Parathyroid adenoma (tissue), 2 donors: ENCODE data around the gene PHAX.
"Not testable (repeated sequence)": the region's sequence is repeated elsewhere in the genome, so short reads cannot be mapped to it uniquely, and the experiment has no call there.

Source experiments
- H2AFZ ChIP-seq: fragments of 300-600 bp; sonication (generic); one replicate; pipeline ENCODE4 v1.7.0; 2017; ENCODE audit warnings: antibody characterized with exemption, mild to moderate bottlenecking
- H3K27ac ChIP-seq: fragments of 300-600 bp; sonication (generic); one replicate; pipeline ENCODE4 v1.7.0; 2017
- H3K27me3 ChIP-seq: fragments of 300-600 bp; sonication (generic); one replicate; pipeline ENCODE4 v1.7.0; 2017; ENCODE audit warnings: low read length; ENCODE audit not compliant: control insufficient read depth, insufficient read depth
- H3K36me3 ChIP-seq: fragments of 300-600 bp; sonication (generic); one replicate; pipeline ENCODE4 v1.7.0; 2017; ENCODE audit warnings: low read length; ENCODE audit not compliant: control insufficient read depth, insufficient read depth
- H3K4me1 ChIP-seq: fragments of 300-600 bp; sonication (generic); one replicate; pipeline ENCODE4 v1.7.0; 2017; ENCODE audit warnings: control low read depth
- H3K4me2 ChIP-seq: fragments of 300-600 bp; sonication (generic); one replicate; pipeline ENCODE4 v1.7.0; 2017; ENCODE audit warnings: low read length
- H3K4me3 ChIP-seq: fragments of 300-600 bp; sonication (generic); one replicate; pipeline ENCODE4 v1.7.0; 2017; ENCODE audit warnings: low read depth, low read length
- H3K79me2 ChIP-seq: fragments of 300-600 bp; sonication (generic); one replicate; pipeline ENCODE4 v1.7.0; 2017; ENCODE audit warnings: control low read depth
- H3K9ac ChIP-seq: fragments of 300-600 bp; sonication (generic); one replicate; pipeline ENCODE4 v1.7.0; 2017; ENCODE audit warnings: mild to moderate bottlenecking
- H3K9me3 ChIP-seq: fragments of 300-600 bp; sonication (generic); one replicate; pipeline ENCODE4 v1.7.0; 2017; ENCODE audit warnings: low read length; ENCODE audit not compliant: control insufficient read depth
- CTCF ChIP-seq: fragments of 300-600 bp; sonication (generic); IDR thresholded peaks from one replicate; pipeline ENCODE4 v1.7.0; 2017; ENCODE audit warnings: antibody characterized with exemption, mild to moderate bottlenecking
- donor health status: primary hyperparathyroidism.

PHAX gene

GRCh38 chr5:126594748-126595485 lies 5.8 kb upstream of the PHAX start, which contains the start of gene ALDH7A1:
Gene ALDH7A1, minus strand, starts transcription at chr5:126595219. Its CDS starts 21 bp downstream, at chr5:126595198.
- peaks cover 2% of the 10 kb centered on the region for H3K4me1 ChIP-seq
- no peaks in the 10 kb centered on the region for H3K79me2 ChIP-seq
- H3K9me3 ChIP-seq: no peaks in the 10 kb centered on the region
- H2AFZ ChIP-seq: peak within 1 kb of the TSS; percentile 100
- no peaks in the 10 kb centered on the region for H3K36me3 ChIP-seq
- TF ChIP-seq CTCF: peak; percentile 26
- H3K27ac ChIP-seq: peak within 1 kb of the TSS; percentile 66
- H3K27me3 ChIP-seq: no peaks in the 10 kb centered on the region
- H3K9ac ChIP-seq: peak within 1 kb of the TSS; percentile 44
- H3K4me3 ChIP-seq: peak within 1 kb of the TSS; percentile 69
- H3K4me2 ChIP-seq: peak within 1 kb of the TSS; percentile 94

GRCh38 chr5:126595486-126596083 lies 5.2 kb upstream of the PHAX start:
- TF ChIP-seq CTCF: no peak
- peaks cover 2% of the 10 kb centered on the region for H3K4me1 ChIP-seq
- H3K9ac ChIP-seq: no peak overlapping the region
- peak overlapping the region; percentile 69 for H3K4me3 ChIP-seq
- H2AFZ ChIP-seq: peak overlapping the region; percentile 100
- H3K9me3 ChIP-seq: peaks cover 3% of the 10 kb centered on the region
- no peaks in the 10 kb centered on the region for H3K36me3 ChIP-seq
- peak overlapping the region; percentile 94 for H3K4me2 ChIP-seq
- peaks cover 4% of the 10 kb centered on the region for H3K79me2 ChIP-seq
- H3K27me3 ChIP-seq: no peaks in the 10 kb centered on the region
- peak overlapping the region; percentile 66 for H3K27ac ChIP-seq

- H3K79me2 ChIP-seq: peaks cover 16% of the 10 kb centered on the region
- H3K4me1 ChIP-seq: peaks cover 6% of the 10 kb centered on the region
- no peak for TF ChIP-seq CTCF
- no peak overlapping the region for H3K27ac ChIP-seq
- no peaks in the 10 kb centered on the region for H3K27me3 ChIP-seq
- no peak overlapping the region for H3K9ac ChIP-seq
- no peak overlapping the region for H3K4me3 ChIP-seq
- H3K9me3 ChIP-seq: peaks cover 3% of the 10 kb centered on the region
- no peaks in the 10 kb centered on the region for H3K36me3 ChIP-seq
- H2AFZ ChIP-seq: no peak overlapping the region
- no peak overlapping the region for H3K4me2 ChIP-seq
These were observed 3.6 kb upstream of the PHAX start for GRCh38 chr5:126597156-126597555.

- Histone ChIP-seq H3K4me2 (no peak overlapping the region), H3K36me3 (no peaks in the 10 kb centered on the region), H3K4me1 (peaks cover 5% of the 10 kb centered on the region), H2AFZ (no peak overlapping the region), H3K27ac (no peak overlapping the region), H3K9me3 (peaks cover 3% of the 10 kb centered on the region), H3K79me2 (peaks cover 25% of the 10 kb centered on the region), H3K9ac (no peak overlapping the region), H3K4me3 (no peak overlapping the region), H3K27me3 (no peaks in the 10 kb centered on the region)
- TF ChIP-seq CTCF: no peak
These were observed 1.2 kb upstream of the PHAX start for GRCh38 chr5:126599499-126599898.

GRCh38 chr5:126599971-126600630 lies 646 bp upstream of the PHAX start:
- not testable (repeated sequence) for H3K4me1 ChIP-seq, H3K9ac ChIP-seq

More at GRCh38 chr5:126599971-126600630, 646 bp upstream of the PHAX start:
- H3K9me3 ChIP-seq, H3K36me3 ChIP-seq, H3K27me3 ChIP-seq: not testable (repeated sequence)
- peak overlapping the region; percentile 97 for H2AFZ ChIP-seq
- peak overlapping the region; percentile 76 for H3K27ac ChIP-seq
- H3K79me2 ChIP-seq: peaks cover 29% of the 10 kb centered on the region
- H3K4me3 ChIP-seq: peak overlapping the region; percentile 99
- peak overlapping the region; percentile 84 for H3K4me2 ChIP-seq
